HL-60 (cell line): ENCODE data around the gene SMARCAD1.
"Not testable (repeated sequence)": the region's sequence is repeated elsewhere in the genome, so short reads cannot be mapped to it uniquely, and the experiment has no call there.

Source experiments
- TF ChIP-seq, protein P1 (sequence below): IDR thresholded peaks from one replicate; pipeline ENCODE4 v1.5.1; 2011; ENCODE audit warnings: low read length, control low read depth, inconsistent platforms; ENCODE audit not compliant: insufficient read depth
- TF ChIP-seq, protein P2 (sequence below): IDR thresholded peaks from 2 replicates; pipeline ENCODE4 v1.6.1; 2012; ENCODE audit warnings: low read depth; ENCODE audit not compliant: insufficient replicate concordance

DNA sequence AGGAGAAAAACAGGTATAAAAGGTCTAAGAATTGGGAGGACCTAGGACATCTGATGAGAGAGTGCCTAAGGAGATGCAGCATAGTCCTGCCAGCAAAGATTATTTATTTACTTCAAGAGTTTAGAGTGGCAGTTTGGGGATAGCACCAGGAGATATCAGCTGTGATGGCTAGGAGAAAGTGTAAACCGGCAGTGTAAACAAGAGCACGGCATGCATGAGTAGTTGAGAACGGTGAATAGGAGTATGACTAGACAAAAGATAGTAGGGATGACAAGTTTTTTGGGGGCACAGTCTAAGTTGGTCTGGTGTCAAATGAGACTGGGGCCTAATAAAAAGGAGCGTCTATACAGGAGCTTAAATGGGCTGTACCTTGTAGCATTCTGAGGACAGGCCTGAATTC, 86.3 kb downstream of the SMARCAD1 start:
- TF ChIP-seq, protein P1, sequence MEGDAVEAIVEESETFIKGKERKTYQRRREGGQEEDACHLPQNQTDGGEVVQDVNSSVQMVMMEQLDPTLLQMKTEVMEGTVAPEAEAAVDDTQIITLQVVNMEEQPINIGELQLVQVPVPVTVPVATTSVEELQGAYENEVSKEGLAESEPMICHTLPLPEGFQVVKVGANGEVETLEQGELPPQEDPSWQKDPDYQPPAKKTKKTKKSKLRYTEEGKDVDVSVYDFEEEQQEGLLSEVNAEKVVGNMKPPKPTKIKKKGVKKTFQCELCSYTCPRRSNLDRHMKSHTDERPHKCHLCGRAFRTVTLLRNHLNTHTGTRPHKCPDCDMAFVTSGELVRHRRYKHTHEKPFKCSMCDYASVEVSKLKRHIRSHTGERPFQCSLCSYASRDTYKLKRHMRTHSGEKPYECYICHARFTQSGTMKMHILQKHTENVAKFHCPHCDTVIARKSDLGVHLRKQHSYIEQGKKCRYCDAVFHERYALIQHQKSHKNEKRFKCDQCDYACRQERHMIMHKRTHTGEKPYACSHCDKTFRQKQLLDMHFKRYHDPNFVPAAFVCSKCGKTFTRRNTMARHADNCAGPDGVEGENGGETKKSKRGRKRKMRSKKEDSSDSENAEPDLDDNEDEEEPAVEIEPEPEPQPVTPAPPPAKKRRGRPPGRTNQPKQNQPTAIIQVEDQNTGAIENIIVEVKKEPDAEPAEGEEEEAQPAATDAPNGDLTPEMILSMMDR = not testable (repeated sequence)
- TF ChIP-seq, protein P2, sequence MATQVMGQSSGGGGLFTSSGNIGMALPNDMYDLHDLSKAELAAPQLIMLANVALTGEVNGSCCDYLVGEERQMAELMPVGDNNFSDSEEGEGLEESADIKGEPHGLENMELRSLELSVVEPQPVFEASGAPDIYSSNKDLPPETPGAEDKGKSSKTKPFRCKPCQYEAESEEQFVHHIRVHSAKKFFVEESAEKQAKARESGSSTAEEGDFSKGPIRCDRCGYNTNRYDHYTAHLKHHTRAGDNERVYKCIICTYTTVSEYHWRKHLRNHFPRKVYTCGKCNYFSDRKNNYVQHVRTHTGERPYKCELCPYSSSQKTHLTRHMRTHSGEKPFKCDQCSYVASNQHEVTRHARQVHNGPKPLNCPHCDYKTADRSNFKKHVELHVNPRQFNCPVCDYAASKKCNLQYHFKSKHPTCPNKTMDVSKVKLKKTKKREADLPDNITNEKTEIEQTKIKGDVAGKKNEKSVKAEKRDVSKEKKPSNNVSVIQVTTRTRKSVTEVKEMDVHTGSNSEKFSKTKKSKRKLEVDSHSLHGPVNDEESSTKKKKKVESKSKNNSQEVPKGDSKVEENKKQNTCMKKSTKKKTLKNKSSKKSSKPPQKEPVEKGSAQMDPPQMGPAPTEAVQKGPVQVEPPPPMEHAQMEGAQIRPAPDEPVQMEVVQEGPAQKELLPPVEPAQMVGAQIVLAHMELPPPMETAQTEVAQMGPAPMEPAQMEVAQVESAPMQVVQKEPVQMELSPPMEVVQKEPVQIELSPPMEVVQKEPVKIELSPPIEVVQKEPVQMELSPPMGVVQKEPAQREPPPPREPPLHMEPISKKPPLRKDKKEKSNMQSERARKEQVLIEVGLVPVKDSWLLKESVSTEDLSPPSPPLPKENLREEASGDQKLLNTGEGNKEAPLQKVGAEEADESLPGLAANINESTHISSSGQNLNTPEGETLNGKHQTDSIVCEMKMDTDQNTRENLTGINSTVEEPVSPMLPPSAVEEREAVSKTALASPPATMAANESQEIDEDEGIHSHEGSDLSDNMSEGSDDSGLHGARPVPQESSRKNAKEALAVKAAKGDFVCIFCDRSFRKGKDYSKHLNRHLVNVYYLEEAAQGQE = not testable (repeated sequence)
